SK-N-SH (cell line): Measurements from ENCODE around the gene C8G.

Experiments
- EP300 ChIP-seq, 2 experiments: IDR thresholded peaks; 2 replicates each; pipeline versions ENCODE4 v1.4.0 to v1.6.1; 2012; ENCODE audit warnings: borderline replicate concordance in 1 of 2, low read depth in 1 of 2, low read length in 1 of 2
- GABPA ChIP-seq: IDR thresholded peaks from 2 replicates; pipeline ENCODE4 v1.4.0; 2012; ENCODE audit warnings: low read depth, mild to moderate bottlenecking
- JUND ChIP-seq: IDR thresholded peaks from 2 replicates; pipeline ENCODE4 v1.4.0; 2012
- POLR2AphosphoS5 ChIP-seq: IDR thresholded peaks from 2 replicates; pipeline ENCODE4 v1.6.1; 2012; ENCODE audit warnings: low read depth, low read length
- RAD21 ChIP-seq: IDR thresholded peaks from 2 replicates; pipeline ENCODE4 v1.6.1; 2012; ENCODE audit warnings: mild to moderate bottlenecking, low read length
- TF ChIP-seq, protein P1 (sequence below): fragments of 200-600 bp; sonication (generic); IDR thresholded peaks from 2 replicates; pipeline ENCODE4 v1.6.1; 2017; ENCODE audit warnings: antibody characterized with exemption, mild to moderate bottlenecking, moderate library complexity

- TF ChIP-seq GABPA = no peak
- no peak for TF ChIP-seq RAD21
- TF ChIP-seq, protein P1, sequence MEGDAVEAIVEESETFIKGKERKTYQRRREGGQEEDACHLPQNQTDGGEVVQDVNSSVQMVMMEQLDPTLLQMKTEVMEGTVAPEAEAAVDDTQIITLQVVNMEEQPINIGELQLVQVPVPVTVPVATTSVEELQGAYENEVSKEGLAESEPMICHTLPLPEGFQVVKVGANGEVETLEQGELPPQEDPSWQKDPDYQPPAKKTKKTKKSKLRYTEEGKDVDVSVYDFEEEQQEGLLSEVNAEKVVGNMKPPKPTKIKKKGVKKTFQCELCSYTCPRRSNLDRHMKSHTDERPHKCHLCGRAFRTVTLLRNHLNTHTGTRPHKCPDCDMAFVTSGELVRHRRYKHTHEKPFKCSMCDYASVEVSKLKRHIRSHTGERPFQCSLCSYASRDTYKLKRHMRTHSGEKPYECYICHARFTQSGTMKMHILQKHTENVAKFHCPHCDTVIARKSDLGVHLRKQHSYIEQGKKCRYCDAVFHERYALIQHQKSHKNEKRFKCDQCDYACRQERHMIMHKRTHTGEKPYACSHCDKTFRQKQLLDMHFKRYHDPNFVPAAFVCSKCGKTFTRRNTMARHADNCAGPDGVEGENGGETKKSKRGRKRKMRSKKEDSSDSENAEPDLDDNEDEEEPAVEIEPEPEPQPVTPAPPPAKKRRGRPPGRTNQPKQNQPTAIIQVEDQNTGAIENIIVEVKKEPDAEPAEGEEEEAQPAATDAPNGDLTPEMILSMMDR = no peak
- no peak for TF ChIP-seq POLR2AphosphoS5
- TF ChIP-seq JUND = no peak
- no peak for TF ChIP-seq EP300 (IDR thresholded peaks at IDR 0.05; ENCODE audit: borderline replicate concordance in 1 of 2, low read depth in 1 of 2, low read length in 1 of 2)
These were observed 24.3 kb upstream of the C8G start for GRCh38 chr9:136920734-136921231.
